ENCODE results near the gene TRIM33.

DNA sequence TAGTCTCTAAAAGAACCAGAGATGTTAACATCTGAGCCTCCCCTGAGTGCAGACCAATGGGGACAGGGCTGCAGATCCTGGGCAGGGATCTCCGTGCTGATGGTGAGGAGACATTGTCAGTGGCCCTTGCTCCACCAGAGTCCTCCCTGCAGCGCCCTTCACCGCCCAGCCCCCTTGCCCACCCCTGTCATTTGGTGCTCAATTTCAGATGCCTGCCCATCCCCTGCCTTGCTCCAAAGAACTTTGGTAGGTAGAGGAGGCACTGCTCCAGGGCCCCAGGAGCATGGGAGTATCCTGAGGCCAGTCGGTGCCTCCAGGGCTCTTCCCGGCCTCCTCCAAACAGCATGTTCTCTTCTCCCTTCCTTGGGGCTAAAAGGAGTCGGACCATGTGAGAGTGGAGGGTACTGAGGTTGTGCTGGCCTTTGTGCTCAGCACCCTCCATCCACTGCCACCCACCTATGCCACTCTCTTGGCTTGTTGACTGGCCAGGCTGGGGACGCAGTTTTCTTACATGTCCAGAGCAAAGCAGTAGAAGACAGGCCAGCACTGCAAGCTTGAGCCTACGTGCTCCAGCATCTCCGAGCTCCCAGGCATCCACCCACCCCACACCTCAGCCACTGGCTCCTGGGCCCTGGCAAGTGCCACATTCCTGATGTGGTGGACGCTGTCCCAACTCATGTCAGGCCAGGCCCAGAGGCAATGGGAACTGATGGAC, 160.1 kb downstream of the TRIM33 start:
- TF ChIP-seq, protein P1, sequence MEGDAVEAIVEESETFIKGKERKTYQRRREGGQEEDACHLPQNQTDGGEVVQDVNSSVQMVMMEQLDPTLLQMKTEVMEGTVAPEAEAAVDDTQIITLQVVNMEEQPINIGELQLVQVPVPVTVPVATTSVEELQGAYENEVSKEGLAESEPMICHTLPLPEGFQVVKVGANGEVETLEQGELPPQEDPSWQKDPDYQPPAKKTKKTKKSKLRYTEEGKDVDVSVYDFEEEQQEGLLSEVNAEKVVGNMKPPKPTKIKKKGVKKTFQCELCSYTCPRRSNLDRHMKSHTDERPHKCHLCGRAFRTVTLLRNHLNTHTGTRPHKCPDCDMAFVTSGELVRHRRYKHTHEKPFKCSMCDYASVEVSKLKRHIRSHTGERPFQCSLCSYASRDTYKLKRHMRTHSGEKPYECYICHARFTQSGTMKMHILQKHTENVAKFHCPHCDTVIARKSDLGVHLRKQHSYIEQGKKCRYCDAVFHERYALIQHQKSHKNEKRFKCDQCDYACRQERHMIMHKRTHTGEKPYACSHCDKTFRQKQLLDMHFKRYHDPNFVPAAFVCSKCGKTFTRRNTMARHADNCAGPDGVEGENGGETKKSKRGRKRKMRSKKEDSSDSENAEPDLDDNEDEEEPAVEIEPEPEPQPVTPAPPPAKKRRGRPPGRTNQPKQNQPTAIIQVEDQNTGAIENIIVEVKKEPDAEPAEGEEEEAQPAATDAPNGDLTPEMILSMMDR (IDR thresholded peaks at IDR 0.05) = no peak
- no peak for TF ChIP-seq POLR2A (IDR thresholded peaks at IDR 0.05)
- TF ChIP-seq POLR2AphosphoS5 (IDR thresholded peaks at IDR 0.05) = no peak
